Measurements from ENCODE around the gene MKI67. TPM values are rescaled to one million over a fixed set of nuclear protein-coding genes. Genes with fewer than 3 reads are reported as not detected.
A peak's percentile ranks its signal among the peaks of the same experiment; 100 is the strongest.

MKI67 gene
- total RNA-seq, 4 donors from 2014 or later, result 5.6 to 13.0 (median 8.9) TPM

- DNase-seq (ENCODE audit: low spot score in 2 of 2), result peak in 1 of 2 donors; percentile 44
- H3K4me1 ChIP-seq, result peaks cover 10% of the 10 kb centered on the region
- H3K36me3 ChIP-seq, result peaks cover 51% of the 10 kb centered on the region
- no peaks in the 10 kb centered on the region for H3K27me3 ChIP-seq
- no peak for TF ChIP-seq POLR2A (IDR thresholded peaks at IDR 0.05)
- no peak for TF ChIP-seq POLR2AphosphoS5 (IDR thresholded peaks at IDR 0.05)
- TF ChIP-seq, protein P1, sequence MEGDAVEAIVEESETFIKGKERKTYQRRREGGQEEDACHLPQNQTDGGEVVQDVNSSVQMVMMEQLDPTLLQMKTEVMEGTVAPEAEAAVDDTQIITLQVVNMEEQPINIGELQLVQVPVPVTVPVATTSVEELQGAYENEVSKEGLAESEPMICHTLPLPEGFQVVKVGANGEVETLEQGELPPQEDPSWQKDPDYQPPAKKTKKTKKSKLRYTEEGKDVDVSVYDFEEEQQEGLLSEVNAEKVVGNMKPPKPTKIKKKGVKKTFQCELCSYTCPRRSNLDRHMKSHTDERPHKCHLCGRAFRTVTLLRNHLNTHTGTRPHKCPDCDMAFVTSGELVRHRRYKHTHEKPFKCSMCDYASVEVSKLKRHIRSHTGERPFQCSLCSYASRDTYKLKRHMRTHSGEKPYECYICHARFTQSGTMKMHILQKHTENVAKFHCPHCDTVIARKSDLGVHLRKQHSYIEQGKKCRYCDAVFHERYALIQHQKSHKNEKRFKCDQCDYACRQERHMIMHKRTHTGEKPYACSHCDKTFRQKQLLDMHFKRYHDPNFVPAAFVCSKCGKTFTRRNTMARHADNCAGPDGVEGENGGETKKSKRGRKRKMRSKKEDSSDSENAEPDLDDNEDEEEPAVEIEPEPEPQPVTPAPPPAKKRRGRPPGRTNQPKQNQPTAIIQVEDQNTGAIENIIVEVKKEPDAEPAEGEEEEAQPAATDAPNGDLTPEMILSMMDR (IDR thresholded peaks at IDR 0.05), result no peak
- TF ChIP-seq EP300 (IDR thresholded peaks at IDR 0.05), result no peak
- H3K4me3 ChIP-seq, result no peak overlapping the region
- H3K27ac ChIP-seq, result no peak overlapping the region
- H3K9me3 ChIP-seq, result no peaks in the 10 kb centered on the region
These were observed 67.5 kb downstream of the MKI67 start for GRCh38 chr10:128058750-128059134.

- Histone ChIP-seq H3K36me3 (peaks cover 53% of the 10 kb centered on the region), H3K27ac (no peak overlapping the region), H3K4me3 (no peak overlapping the region), H3K27me3 (no peaks in the 10 kb centered on the region), H3K4me1 (peaks cover 7% of the 10 kb centered on the region), H3K9me3 (no peaks in the 10 kb centered on the region)
- peak in 1 of 2 donors; percentile 54 for DNase-seq (ENCODE audit: low spot score in 2 of 2)
- 98% methylated on average over 9 of the region's 9 CpGs for WGBS
- TF ChIP-seq, protein P1 (IDR thresholded peaks at IDR 0.05), result no peak
- no peak for TF ChIP-seq EP300 (IDR thresholded peaks at IDR 0.05)
- TF ChIP-seq POLR2AphosphoS5 (IDR thresholded peaks at IDR 0.05), result no peak
- TF ChIP-seq POLR2A (IDR thresholded peaks at IDR 0.05), result no peak
These were observed 68.0 kb downstream of the MKI67 start for GRCh38 chr10:128058106-128058749.

GRCh38 chr10:128056303-128057050 is 69.7 kb downstream of the MKI67 start:
- Histone ChIP-seq H3K27me3 (no peaks in the 10 kb centered on the region), H3K9me3 (no peaks in the 10 kb centered on the region), H3K4me1 (peaks cover 4% of the 10 kb centered on the region), H3K27ac (no peak overlapping the region), H3K36me3 (peaks cover 65% of the 10 kb centered on the region), H3K4me3 (no peak overlapping the region)
- TF ChIP-seq POLR2AphosphoS5 (IDR thresholded peaks at IDR 0.05) (no peak), EP300 (IDR thresholded peaks at IDR 0.05) (no peak)
- TF ChIP-seq, protein P1 (IDR thresholded peaks at IDR 0.05), result no peak
- 67% methylated on average over 15 of the region's 17 CpGs for WGBS
- DNase-seq (ENCODE audit: low spot score in 2 of 2), result no peak

DNA sequence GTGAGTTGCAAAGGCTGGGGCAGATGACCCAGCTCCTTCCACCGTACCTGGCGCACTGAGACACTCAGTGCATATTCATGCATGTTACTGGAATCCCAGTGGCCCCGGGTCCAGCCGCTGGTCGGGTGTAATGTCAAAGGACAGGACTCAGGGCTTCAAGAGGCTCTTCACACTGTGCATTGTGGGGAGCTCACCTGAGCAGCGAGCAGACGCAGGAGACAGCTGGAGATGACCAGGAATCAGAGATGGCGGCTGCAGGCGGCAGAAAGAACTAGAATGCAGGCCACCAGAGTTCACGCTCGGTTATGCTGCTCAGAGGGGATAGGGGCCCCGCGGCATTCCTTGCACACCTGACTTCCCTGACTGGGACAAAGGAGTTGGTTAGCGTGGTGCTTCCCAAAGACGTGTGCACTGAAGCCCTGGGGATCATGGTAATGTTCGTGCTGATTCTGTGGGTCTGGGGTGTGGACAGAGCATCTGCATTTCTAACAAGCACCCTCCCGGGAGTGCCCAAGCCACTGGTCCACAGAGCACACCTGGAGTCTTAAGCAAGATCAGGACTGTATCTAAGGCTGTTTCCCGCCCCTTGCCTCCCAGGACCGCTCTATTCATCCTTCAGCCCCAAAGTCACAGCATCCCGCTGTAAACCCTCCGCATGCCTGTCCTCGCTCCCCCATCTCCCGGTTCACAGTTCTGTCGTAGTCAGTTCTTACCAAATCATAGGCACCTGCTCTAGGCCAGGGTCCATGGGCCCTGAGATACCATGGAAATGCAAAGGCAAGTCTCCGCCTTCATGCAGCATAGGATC is 71.0 kb downstream of the MKI67 start:
- TF ChIP-seq, protein P1 (IDR thresholded peaks at IDR 0.05), result no peak
- TF ChIP-seq EP300 (IDR thresholded peaks at IDR 0.05) (no peak), POLR2AphosphoS5 (IDR thresholded peaks at IDR 0.05) (no peak), POLR2A (IDR thresholded peaks at IDR 0.05) (no peak)
- no peak overlapping the region for H3K4me3 ChIP-seq
- DNase-seq (ENCODE audit: low spot score in 2 of 2), result peak in 1 of 2 donors; percentile 53
- H3K27me3 ChIP-seq, result no peaks in the 10 kb centered on the region
- no peak overlapping the region for H3K27ac ChIP-seq
- peaks cover 9% of the 10 kb centered on the region for H3K4me1 ChIP-seq
- H3K36me3 ChIP-seq, result peaks cover 60% of the 10 kb centered on the region
- 97% methylated on average over 24 of the region's 25 CpGs for WGBS
- no peaks in the 10 kb centered on the region for H3K9me3 ChIP-seq
